PC-3 (cell line): Measurements from ENCODE around the gene CCL20. TPM values are rescaled to one million over a fixed set of nuclear protein-coding genes. Genes with fewer than 3 reads are reported as not detected.

Source experiments
- ATAC-seq: fragments of 200-7000 bp; cut with Tn5 transposase; 2 replicates; pipeline ENCODE4 v1.9.1; 2020; ENCODE audit warnings: mild to moderate bottlenecking, moderate library complexity
- BruUV-seq: library from RNA; stranded (reverse); fragments of 400-500 nt; replicated peaks from 2 replicates; lab custom pipeline; 2021; lab: Mats Ljungman, UMichigan
- CTCF ChIA-PET: fragments of 300-600 bp; sonication (Branson Sonifier 250); formaldehyde crosslinking; loops from one replicate; lab custom pipeline; 2022; ENCODE audit warnings: antibody characterized with exemption; lab: Charles Lee
- POLR2A ChIA-PET: fragments of 300-600 bp; sonication (Branson Sonifier 250); formaldehyde crosslinking; loops from one replicate; lab custom pipeline; 2022; ENCODE audit warnings: antibody characterized with exemption; ENCODE audit not compliant: unreplicated experiment; lab: Charles Lee
- DNase-seq: peaks from one replicate; pipeline ENCODE4 v3.0.0-alpha.2; 2015
- H2AFZ ChIP-seq: fragments of 300-600 bp; sonication (generic); 2 replicates; pipeline ENCODE4 v1.6.0; 2016; ENCODE audit warnings: antibody characterized with exemption, low read length
- H3F3A ChIP-seq: fragments of 300-600 bp; sonication (generic); one replicate; pipeline ENCODE4 v1.6.0; 2017; ENCODE audit warnings: antibody characterized with exemption, low read length, control low read depth, mild to moderate bottlenecking; ENCODE audit not compliant: unreplicated experiment
- H3K27ac ChIP-seq: fragments of 300-600 bp; sonication (generic); 2 replicates; pipeline ENCODE4 v1.5.1; 2016; ENCODE audit warnings: mild to moderate bottlenecking, low read length
- H3K27me3 ChIP-seq: fragments of 300-600 bp; sonication (generic); 2 replicates; pipeline ENCODE4 v1.6.1; 2016; ENCODE audit warnings: low read length, mixed read lengths
- H3K36me3 ChIP-seq: fragments of 300-600 bp; sonication (generic); 2 replicates; pipeline ENCODE4 v1.6.1; 2016; ENCODE audit warnings: low read depth, mixed run types, low read length, mixed read lengths
- H3K4me1 ChIP-seq: fragments of 300-600 bp; sonication (generic); 2 replicates; pipeline ENCODE4 v1.5.1; 2016; ENCODE audit warnings: low read length; ENCODE audit not compliant: insufficient read depth
- H3K4me2 ChIP-seq: fragments of 300-600 bp; sonication (generic); 2 replicates; pipeline ENCODE4 v1.6.0; 2016; ENCODE audit warnings: low read length
- H3K4me3 ChIP-seq: fragments of 300-600 bp; sonication (generic); 2 replicates; pipeline ENCODE4 v1.5.1; 2016; ENCODE audit warnings: mild to moderate bottlenecking, low read length, mixed read lengths
- H3K79me2 ChIP-seq: fragments of 300-600 bp; sonication (generic); 2 replicates; pipeline ENCODE4 v1.6.1; 2017; ENCODE audit warnings: low read length, mixed read lengths
- H3K9ac ChIP-seq: fragments of 300-600 bp; sonication (generic); 2 replicates; pipeline ENCODE4 v1.6.0; 2016; ENCODE audit warnings: mild to moderate bottlenecking, low read length
- H3K9me2 ChIP-seq: fragments of 300-600 bp; sonication (generic); replicated peaks from 2 replicates; pipeline ENCODE4 v1.6.1; 2016; ENCODE audit warnings: mixed run types, low read length, mixed read lengths
- H3K9me3 ChIP-seq: fragments of 300-600 bp; sonication (generic); 2 replicates; pipeline ENCODE4 v1.6.1; 2016; ENCODE audit warnings: low read length, mixed read lengths
- H4K20me1 ChIP-seq: fragments of 300-600 bp; sonication (generic); 2 replicates; pipeline ENCODE4 v1.6.1; 2016; ENCODE audit warnings: low read length, mixed read lengths
- CTCF ChIP-seq: fragments of 300-600 bp; sonication (generic); conservative IDR thresholded peaks from 2 replicates; pipeline ENCODE4 v1.5.1; 2017; ENCODE audit warnings: antibody characterized with exemption, low read depth, mild to moderate bottlenecking, low read length
- EZH2 ChIP-seq: fragments of 300-600 bp; sonication (generic); IDR thresholded peaks from one replicate; pipeline ENCODE4 v1.6.1; 2017; ENCODE audit warnings: antibody characterized with exemption, mild to moderate bottlenecking, low read length; ENCODE audit not compliant: unreplicated experiment
- EZH2phosphoT487 ChIP-seq: fragments of 300-600 bp; sonication (generic); IDR thresholded peaks from 2 replicates; pipeline ENCODE4 v1.6.1; 2018; ENCODE audit warnings: mild to moderate bottlenecking, antibody characterized with exemption, low read length, borderline replicate concordance
- intact Hi-C: fragments of 100-400 bp; cut with micrococcal nuclease; formaldehyde crosslinking; loops from 2 replicates; pipeline ENCODE4 v1.9.0; 2023
- total RNA-seq: library from RNA; depleted of rRNA; stranded (reverse); fragments of >200 nt; gene quantifications from 2 replicates; pipeline ENCODE4 v1.2.3, GENCODE V29; 2014

The CCL20 gene
- total RNA-seq, 1 experiment from 2014 or later = 1.8 TPM

- POLR2A ChIA-PET = no interaction called here
- no peaks in the 10 kb centered on the region for H4K20me1 ChIP-seq
- H3K9ac ChIP-seq = peak overlapping the region; percentile 39; the same call in 1 of the 2 replicates
- peak overlapping the region; percentile 64 for H3K4me2 ChIP-seq
- H3K36me3 ChIP-seq = no peaks in the 10 kb centered on the region
- no TSS peak for BruUV-seq
- H3K9me2 ChIP-seq = no peaks in the 10 kb centered on the region
- peak overlapping the region; percentile 45; the same call in 1 of the 2 replicates for H2AFZ ChIP-seq
- H3K79me2 ChIP-seq = no peaks in the 10 kb centered on the region
- H3K27me3 ChIP-seq = no peaks in the 10 kb centered on the region
- no peaks in the 10 kb centered on the region for H3K9me3 ChIP-seq
- CTCF ChIA-PET = no interaction called here
- peak overlapping the region; percentile 82 for H3K27ac ChIP-seq
- no peaks in the 10 kb centered on the region for H3F3A ChIP-seq
- DNase-seq (no peak), ATAC-seq (no peak)
- no peak overlapping the region for H3K4me3 ChIP-seq
- intact Hi-C loops = no loop called here
- TF ChIP-seq EZH2phosphoT487 (no peak), EZH2 (no peak), CTCF (no peak)
- H3K4me1 ChIP-seq = peaks cover 37% of the 10 kb centered on the region
These were observed 34.5 kb downstream of the CCL20 start for GRCh38 chr2:227848146-227848545.

DNA sequence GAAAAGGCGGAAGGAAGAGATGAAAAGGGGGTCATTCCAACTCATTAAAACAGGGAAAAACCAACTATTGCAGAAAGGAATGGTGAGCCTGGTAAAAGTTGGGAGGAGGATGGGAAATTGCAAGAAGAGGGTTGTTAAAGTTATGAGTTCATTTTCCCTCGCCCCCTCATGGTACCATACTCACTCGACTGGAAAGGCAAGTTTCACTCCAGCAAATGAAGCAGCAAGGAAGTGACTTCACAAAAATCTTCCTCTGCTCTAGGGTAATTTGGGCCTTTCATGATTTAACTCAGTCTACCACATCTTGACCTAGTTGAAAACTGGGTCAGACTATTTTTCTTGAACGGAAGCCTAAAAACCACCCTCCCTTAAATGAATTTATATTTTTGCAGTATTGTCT lies 34.9 kb downstream of the CCL20 start:
- CTCF ChIA-PET = no interaction called here
- Histone ChIP-seq H3K9ac (peak overlapping the region; percentile 39; the same call in 1 of the 2 replicates), H3K36me3 (no peaks in the 10 kb centered on the region), H3K4me2 (peak overlapping the region; percentile 64), H3K9me3 (no peaks in the 10 kb centered on the region), H3K4me1 (peaks cover 41% of the 10 kb centered on the region), H3K9me2 (no peaks in the 10 kb centered on the region), H3K4me3 (no peak overlapping the region), H3K27ac (peak overlapping the region; percentile 82), H3K27me3 (no peaks in the 10 kb centered on the region), H2AFZ (peak overlapping the region; percentile 45; the same call in 1 of the 2 replicates), H4K20me1 (no peaks in the 10 kb centered on the region), H3F3A (no peaks in the 10 kb centered on the region), H3K79me2 (no peaks in the 10 kb centered on the region)
- no TSS peak for BruUV-seq
- ATAC-seq = no peak
- peak; percentile 60 for DNase-seq
- POLR2A ChIA-PET = no interaction called here
- TF ChIP-seq EZH2phosphoT487 = no peak
- TF ChIP-seq EZH2 = no peak
- no peak for TF ChIP-seq CTCF
- intact Hi-C loops = no loop called here

- DNase-seq (peak; percentile 72), ATAC-seq (peak; percentile 76)
- no peak overlapping the region for H3K4me3 ChIP-seq
- CTCF ChIA-PET = no interaction called here
- H3K27ac ChIP-seq = peak overlapping the region; percentile 82
- no peaks in the 10 kb centered on the region for H3F3A ChIP-seq
- peak overlapping the region; percentile 26; the same call in 1 of the 2 replicates for H3K9ac ChIP-seq
- H3K36me3 ChIP-seq = no peaks in the 10 kb centered on the region
- BruUV-seq = no TSS peak
- intact Hi-C loops = loop anchor here (1.0 kb wide), 1 partner anchor 192 kb away; no protein-coding TSS in a partner anchor
- H3K9me2 ChIP-seq = no peaks in the 10 kb centered on the region
- no peaks in the 10 kb centered on the region for H3K9me3 ChIP-seq
- no peaks in the 10 kb centered on the region for H4K20me1 ChIP-seq
- H3K27me3 ChIP-seq = no peaks in the 10 kb centered on the region
- peak overlapping the region; percentile 35 for H3K4me2 ChIP-seq
- TF ChIP-seq EZH2phosphoT487 = no peak
- TF ChIP-seq EZH2 = no peak
- TF ChIP-seq CTCF = no peak
- no peak overlapping the region for H2AFZ ChIP-seq
- H3K79me2 ChIP-seq = no peaks in the 10 kb centered on the region
- H3K4me1 ChIP-seq = peaks cover 47% of the 10 kb centered on the region
- POLR2A ChIA-PET = no interaction called here
These were observed 36.3 kb downstream of the CCL20 start for GRCh38 chr2:227849906-227850305.
